HUES6 (cell line): ENCODE data around the gene KDM4C.
"Not testable (repeated sequence)": the region's sequence is repeated elsewhere in the genome, so short reads cannot be mapped to it uniquely, and the experiment has no call there.

Source experiments
- H3K27ac ChIP-seq: 2 replicates; pipeline ENCODE4 v1.7.0; 2013; ENCODE audit warnings: low read depth, mild to moderate bottlenecking, low read length, inconsistent platforms
- H3K27me3 ChIP-seq: 2 replicates; pipeline ENCODE4 v1.6.1; 2013; ENCODE audit warnings: low read length; ENCODE audit not compliant: control insufficient read depth, insufficient read depth
- H3K36me3 ChIP-seq: 2 replicates; pipeline ENCODE4 v1.6.1; 2013; ENCODE audit warnings: low read length; ENCODE audit not compliant: control insufficient read depth, insufficient read depth
- H3K4me1 ChIP-seq: 2 replicates; pipeline ENCODE4 v1.6.1; 2013; ENCODE audit warnings: low read length; ENCODE audit not compliant: control insufficient read depth, insufficient read depth
- H3K4me3 ChIP-seq: 2 replicates; pipeline ENCODE4 v1.5.1; 2013; ENCODE audit warnings: low read depth, low read length
- H3K9ac ChIP-seq: one replicate; pipeline ENCODE4 v1.6.1; 2013; ENCODE audit warnings: mild to moderate bottlenecking, low read length
- H3K9me3 ChIP-seq: 2 replicates; pipeline ENCODE4 v1.6.1; 2013; ENCODE audit warnings: low read depth, low read length; ENCODE audit not compliant: control insufficient read depth, insufficient read depth

KDM4C gene

GRCh38 chr9:6757456-6758247, at the start of gene KDM4C:
Gene KDM4C (plus strand): TSS chr9:6757973. CDS start chr9:6792989, 35,016 bp downstream.
- H3K9me3 ChIP-seq: no peaks in the 10 kb centered on the region
- H3K9ac ChIP-seq: peak within 1 kb of the TSS; percentile 92
- H3K4me1 ChIP-seq: peaks cover 10% of the 10 kb centered on the region
- H3K27ac ChIP-seq: peak within 1 kb of the TSS; percentile 84
- H3K4me3 ChIP-seq: peak within 1 kb of the TSS; percentile 86
- no peaks in the 10 kb centered on the region for H3K27me3 ChIP-seq
- H3K36me3 ChIP-seq: no peaks in the 10 kb centered on the region

- Histone ChIP-seq H3K36me3 (no peaks in the 10 kb centered on the region), H3K9me3 (peaks cover 6% of the 10 kb centered on the region), H3K27ac (no peak overlapping the region), H3K4me1 (no peaks in the 10 kb centered on the region), H3K27me3 (no peaks in the 10 kb centered on the region), H3K4me3 (no peak overlapping the region), H3K9ac (no peak overlapping the region)
Observed at GRCh38 chr9:6708732-6709131, 49.0 kb upstream of the KDM4C start.

GRCh38 chr9:6711403-6711802, 46.4 kb upstream of the KDM4C start:
- Histone ChIP-seq H3K9ac (no peak overlapping the region), H3K4me1 (no peaks in the 10 kb centered on the region; the same call in 1 of the 2 replicates), H3K27ac (no peak overlapping the region), H3K27me3 (no peaks in the 10 kb centered on the region), H3K4me3 (no peak overlapping the region), H3K9me3 (peaks cover 6% of the 10 kb centered on the region), H3K36me3 (no peaks in the 10 kb centered on the region)

GRCh38 chr9:6712041-6712440, 45.7 kb upstream of the KDM4C start:
- no peaks in the 10 kb centered on the region for H3K27me3 ChIP-seq
- no peaks in the 10 kb centered on the region; the same call in 1 of the 2 replicates for H3K4me1 ChIP-seq
- H3K36me3 ChIP-seq: no peaks in the 10 kb centered on the region
- no peak overlapping the region for H3K9ac ChIP-seq
- H3K9me3 ChIP-seq: peaks cover 6% of the 10 kb centered on the region
- H3K4me3 ChIP-seq: no peak overlapping the region
- no peak overlapping the region for H3K27ac ChIP-seq

GRCh38 chr9:6714176-6714575, 43.6 kb upstream of the KDM4C start:
- no peaks in the 10 kb centered on the region for H3K27me3 ChIP-seq
- H3K9me3 ChIP-seq: no peaks in the 10 kb centered on the region
- no peaks in the 10 kb centered on the region for H3K36me3 ChIP-seq
- no peak overlapping the region for H3K9ac ChIP-seq
- H3K4me3 ChIP-seq: no peak overlapping the region
- no peak overlapping the region for H3K27ac ChIP-seq
- no peaks in the 10 kb centered on the region; the same call in 1 of the 2 replicates for H3K4me1 ChIP-seq

GRCh38 chr9:6715153-6715754, 42.5 kb upstream of the KDM4C start:
- not testable (repeated sequence) for H3K4me1 ChIP-seq, H3K36me3 ChIP-seq, H3K9ac ChIP-seq, H3K27ac ChIP-seq, H3K9me3 ChIP-seq, H3K27me3 ChIP-seq
- H3K4me3 ChIP-seq: peak overlapping the region; percentile 57; the same call in 1 of the 2 replicates

- Histone ChIP-seq H3K4me3 (peak overlapping the region; percentile 57), H3K27me3 (no peaks in the 10 kb centered on the region), H3K9ac (peak overlapping the region; percentile 31), H3K36me3 (no peaks in the 10 kb centered on the region), H3K9me3 (no peaks in the 10 kb centered on the region), H3K4me1 (no peaks in the 10 kb centered on the region; the same call in 1 of the 2 replicates), H3K27ac (no peak overlapping the region)
Observed at GRCh38 chr9:6715755-6716643, 41.8 kb upstream of the KDM4C start.

- no peak overlapping the region for H3K4me3 ChIP-seq
- H3K9me3 ChIP-seq: no peaks in the 10 kb centered on the region
- H3K27ac ChIP-seq: no peak overlapping the region
- no peaks in the 10 kb centered on the region for H3K27me3 ChIP-seq
- no peaks in the 10 kb centered on the region for H3K36me3 ChIP-seq
- H3K4me1 ChIP-seq: no peaks in the 10 kb centered on the region; the same call in 1 of the 2 replicates
- H3K9ac ChIP-seq: no peak overlapping the region
Observed at GRCh38 chr9:6716766-6717165, 41.0 kb upstream of the KDM4C start.

- H3K27me3 ChIP-seq: no peaks in the 10 kb centered on the region
- H3K9ac ChIP-seq: no peak overlapping the region
- no peak overlapping the region for H3K27ac ChIP-seq
- H3K9me3 ChIP-seq: no peaks in the 10 kb centered on the region
- H3K4me1 ChIP-seq: no peaks in the 10 kb centered on the region
- H3K4me3 ChIP-seq: no peak overlapping the region
- H3K36me3 ChIP-seq: no peaks in the 10 kb centered on the region
Observed at GRCh38 chr9:6723881-6724420, 33.8 kb upstream of the KDM4C start.

- no peaks in the 10 kb centered on the region for H3K36me3 ChIP-seq
- H3K9ac ChIP-seq: no peak overlapping the region
- peaks cover 21% of the 10 kb centered on the region for H3K9me3 ChIP-seq
- no peak overlapping the region for H3K4me3 ChIP-seq
- H3K27me3 ChIP-seq: no peaks in the 10 kb centered on the region
- no peaks in the 10 kb centered on the region for H3K4me1 ChIP-seq
- no peak overlapping the region for H3K27ac ChIP-seq
Observed at GRCh38 chr9:6733257-6733656, 24.5 kb upstream of the KDM4C start.
